ENCODE measurements around the gene HYI.
"Not testable (repeated sequence)": the region's sequence is repeated elsewhere in the genome, so short reads cannot be mapped to it uniquely, and the experiment has no call there.

Gene HYI

GRCh38 chr1:43453442-43454269, at the start of gene HYI:
Gene HYI, minus strand, starts transcription at chr1:43453931. Its CDS starts 138 bp downstream, at chr1:43453793.
- peak in 55 of 56 donors; percentile 27 to 84 (median 68) for DNase-seq

- not testable (repeated sequence) for DNase-seq
These were observed 48.1 kb upstream of the HYI start for GRCh38 chr1:43501806-43502205.

GRCh38 chr1:43499898-43500297, 46.2 kb upstream of the HYI start:
- DNase-seq = no peak

- no peak for DNase-seq
These were observed 41.5 kb upstream of the HYI start for GRCh38 chr1:43495204-43495603.

GRCh38 chr1:43493661-43494450, 40.1 kb upstream of the HYI start:
- DNase-seq = no peak

- no peak for DNase-seq
These were observed 39.1 kb upstream of the HYI start for GRCh38 chr1:43492826-43493225.

- DNase-seq = no peak
These were observed 37.3 kb upstream of the HYI start for GRCh38 chr1:43491061-43491460.

GRCh38 chr1:43488165-43488564, 34.4 kb upstream of the HYI start:
- no peak for DNase-seq

- DNase-seq = no peak
These were observed 30.6 kb upstream of the HYI start for GRCh38 chr1:43484367-43484766.

- DNase-seq = no peak
These were observed 28.5 kb upstream of the HYI start for GRCh38 chr1:43482215-43482614.

- no peak for DNase-seq
These were observed 27.8 kb upstream of the HYI start for GRCh38 chr1:43481491-43481890.

- no peak for DNase-seq
These were observed 25.7 kb upstream of the HYI start for GRCh38 chr1:43479414-43479813.

- no peak for DNase-seq
These were observed 24.0 kb upstream of the HYI start for GRCh38 chr1:43477716-43478115.

- DNase-seq = not testable (repeated sequence)
These were observed 22.1 kb upstream of the HYI start for GRCh38 chr1:43475611-43476401.

- no peak for DNase-seq
These were observed 19.7 kb upstream of the HYI start for GRCh38 chr1:43473463-43473862.

GRCh38 chr1:43472463-43473151, 18.9 kb upstream of the HYI start:
- DNase-seq = not testable (repeated sequence)

GRCh38 chr1:43472087-43472462, 18.3 kb upstream of the HYI start:
- DNase-seq = no peak

- DNase-seq = no peak
These were observed 16.2 kb upstream of the HYI start for GRCh38 chr1:43469932-43470331.

- DNase-seq = no peak
These were observed 14.7 kb upstream of the HYI start for GRCh38 chr1:43468414-43468813.

GRCh38 chr1:43466403-43466802, 12.7 kb upstream of the HYI start:
- no peak for DNase-seq

- DNase-seq = no peak
These were observed 11.9 kb upstream of the HYI start for GRCh38 chr1:43465505-43466067.

All from amygdala (tissue), 56 donors.